ENCODE results near the gene UBN2.

The UBN2 gene

DNA sequence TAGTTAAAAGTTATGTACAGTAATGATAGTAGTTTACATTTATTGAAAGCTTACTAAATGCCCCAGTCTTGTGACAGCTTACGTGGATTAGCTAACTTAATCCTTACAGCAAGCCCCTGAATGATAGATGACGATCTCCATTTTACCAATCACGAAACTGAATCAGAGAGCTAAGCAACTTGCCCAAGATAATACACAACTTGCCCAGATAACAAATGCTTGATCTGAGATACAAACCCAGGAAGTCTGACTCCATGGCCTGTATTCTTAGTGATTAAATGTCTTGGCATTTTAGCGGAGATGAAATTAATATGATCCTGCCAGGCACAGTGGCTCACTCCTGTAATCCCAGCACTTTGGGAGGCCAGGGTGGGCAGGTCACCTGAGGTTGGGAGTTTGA, 63.2 kb downstream of the UBN2 start:
- no peak for DNase-seq (ENCODE audit: extremely low spot score)
- POLR2A ChIA-PET, result no interaction called here
- CTCF ChIA-PET, result no interaction called here
- TF ChIP-seq L3MBTL2 (conservative IDR thresholded peaks at IDR 0.05) (no peak), FOXA1 (IDR thresholded peaks at IDR 0.05) (no peak), FOXM1 (IDR thresholded peaks at IDR 0.05; ENCODE audit: borderline replicate concordance) (no peak), ZNF384 (IDR thresholded peaks at IDR 0.05) (no peak), CTBP1 (IDR thresholded peaks at IDR 0.05; ENCODE audit: borderline replicate concordance) (no peak), NFRKB (IDR thresholded peaks at IDR 0.05) (no peak), SP1 (IDR thresholded peaks at IDR 0.05) (no peak), ELF4 (IDR thresholded peaks at IDR 0.05) (no peak), ARNT (IDR thresholded peaks at IDR 0.05) (no peak), LEF1 (IDR thresholded peaks at IDR 0.05; ENCODE audit: borderline replicate concordance) (no peak), BHLHE40 (IDR thresholded peaks at IDR 0.05; ENCODE audit: borderline replicate concordance) (no peak), FOXK2 (IDR thresholded peaks at IDR 0.05) (no peak), HDGF (IDR thresholded peaks at IDR 0.05; ENCODE audit: borderline replicate concordance) (no peak), TARDBP (IDR thresholded peaks at IDR 0.05) (no peak), SUZ12 (IDR thresholded peaks at IDR 0.05) (no peak)
- TF ChIP-seq, protein P1, sequence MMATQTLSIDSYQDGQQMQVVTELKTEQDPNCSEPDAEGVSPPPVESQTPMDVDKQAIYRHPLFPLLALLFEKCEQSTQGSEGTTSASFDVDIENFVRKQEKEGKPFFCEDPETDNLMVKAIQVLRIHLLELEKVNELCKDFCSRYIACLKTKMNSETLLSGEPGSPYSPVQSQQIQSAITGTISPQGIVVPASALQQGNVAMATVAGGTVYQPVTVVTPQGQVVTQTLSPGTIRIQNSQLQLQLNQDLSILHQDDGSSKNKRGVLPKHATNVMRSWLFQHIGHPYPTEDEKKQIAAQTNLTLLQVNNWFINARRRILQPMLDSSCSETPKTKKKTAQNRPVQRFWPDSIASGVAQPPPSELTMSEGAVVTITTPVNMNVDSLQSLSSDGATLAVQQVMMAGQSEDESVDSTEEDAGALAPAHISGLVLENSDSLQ (IDR thresholded peaks at IDR 0.05), result no peak

DNA sequence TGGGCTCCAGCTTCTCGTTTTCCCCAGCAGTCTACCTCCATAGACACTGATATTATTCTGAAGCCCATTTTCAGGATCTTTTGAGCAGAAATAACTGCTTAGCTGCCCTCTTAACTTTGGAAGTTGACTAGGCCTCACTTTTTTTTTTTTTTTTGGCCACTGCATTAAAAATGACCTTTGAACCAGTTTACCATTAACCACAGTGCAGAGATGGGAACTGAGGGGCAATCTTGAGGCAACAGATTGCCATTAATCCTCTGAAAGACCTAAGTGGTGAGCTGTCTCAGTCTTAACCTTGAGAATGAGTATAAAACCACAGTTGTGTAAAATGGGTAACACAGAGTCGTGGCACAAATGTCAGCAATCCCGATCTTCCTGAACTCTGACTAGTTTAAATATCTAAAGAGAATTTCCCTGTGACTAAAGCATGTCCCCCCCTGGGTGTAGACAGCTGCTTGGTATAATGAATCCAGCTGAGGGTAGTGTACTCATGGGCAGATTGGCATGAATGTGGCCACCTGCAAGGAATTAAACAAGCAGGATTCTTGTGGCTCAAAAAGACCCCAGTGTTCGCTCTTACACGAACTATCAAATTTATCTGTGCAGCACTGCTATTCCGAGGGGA, 64.0 kb downstream of the UBN2 start:
- ChIA-PET CTCF (interaction anchor here (0.6 kb wide), 1 partner anchor 348 kb away, joined by 3 read pairs; no protein-coding TSS in a partner anchor), POLR2A (no interaction called here)
- TF ChIP-seq ZNF384 (IDR thresholded peaks at IDR 0.05) (no peak), L3MBTL2 (conservative IDR thresholded peaks at IDR 0.05) (no peak)
- no peak for DNase-seq (ENCODE audit: extremely low spot score)

DNA sequence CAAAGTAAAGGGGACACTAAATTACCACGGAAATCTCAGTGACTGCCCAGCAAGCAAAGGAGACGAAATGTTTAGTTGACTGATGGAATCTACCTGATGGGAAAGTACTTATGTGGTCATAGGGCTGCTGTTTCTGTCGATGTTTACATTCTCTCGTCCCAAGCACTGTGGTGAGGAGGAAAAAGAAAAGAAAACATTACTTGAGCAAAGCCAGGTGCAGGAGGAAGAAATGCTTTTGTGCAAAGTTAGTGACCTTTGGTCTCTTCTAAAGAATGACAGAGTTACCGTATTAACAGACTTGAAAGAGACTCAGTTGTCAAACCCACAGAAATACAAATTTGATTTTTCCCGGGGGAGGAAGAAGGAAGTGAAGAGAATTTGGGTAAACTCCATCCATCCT, 66.8 kb downstream of the UBN2 start:
- CTCF ChIA-PET, result no interaction called here
- TF ChIP-seq FOXA1 (IDR thresholded peaks at IDR 0.05) (no peak), ZNF384 (IDR thresholded peaks at IDR 0.05) (no peak), SUZ12 (IDR thresholded peaks at IDR 0.05) (no peak), ELF4 (IDR thresholded peaks at IDR 0.05) (no peak), LEF1 (IDR thresholded peaks at IDR 0.05; ENCODE audit: borderline replicate concordance) (no peak), FOXM1 (IDR thresholded peaks at IDR 0.05; ENCODE audit: borderline replicate concordance) (no peak), FOXK2 (IDR thresholded peaks at IDR 0.05) (no peak), ARNT (IDR thresholded peaks at IDR 0.05) (no peak), HDGF (IDR thresholded peaks at IDR 0.05; ENCODE audit: borderline replicate concordance) (no peak), SP1 (IDR thresholded peaks at IDR 0.05) (no peak), L3MBTL2 (conservative IDR thresholded peaks at IDR 0.05) (no peak), BHLHE40 (IDR thresholded peaks at IDR 0.05; ENCODE audit: borderline replicate concordance) (no peak), CTBP1 (IDR thresholded peaks at IDR 0.05; ENCODE audit: borderline replicate concordance) (no peak), TARDBP (IDR thresholded peaks at IDR 0.05) (no peak), NFRKB (IDR thresholded peaks at IDR 0.05) (no peak)
- TF ChIP-seq, protein P1 (IDR thresholded peaks at IDR 0.05), result no peak
- DNase-seq (ENCODE audit: extremely low spot score), result no peak
- POLR2A ChIA-PET, result no interaction called here

DNA sequence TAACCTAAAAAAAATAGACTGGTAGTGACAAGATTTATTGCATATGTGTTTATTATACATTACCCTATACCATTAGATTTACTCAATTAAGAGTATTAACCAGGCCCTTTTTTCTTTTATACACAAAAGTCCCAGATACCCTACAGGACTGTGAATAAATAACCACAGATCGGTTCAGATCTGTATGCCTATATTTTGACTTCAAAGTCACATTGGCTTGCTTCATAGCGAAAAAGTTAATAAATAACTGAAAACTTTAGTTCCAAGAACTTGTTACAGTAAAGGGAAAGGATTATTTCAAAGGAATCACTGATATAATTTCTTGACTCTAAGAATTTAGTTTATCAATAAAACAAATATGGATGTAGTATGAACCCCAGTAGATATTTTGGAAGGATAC, 68.3 kb downstream of the UBN2 start:
- no peak for DNase-seq (ENCODE audit: extremely low spot score)
- CTCF ChIA-PET, result interaction anchor here (0.8 kb wide), 1 partner anchor 135 kb away, joined by 6 read pairs; no protein-coding TSS in a partner anchor
- TF ChIP-seq BHLHE40 (IDR thresholded peaks at IDR 0.05; ENCODE audit: borderline replicate concordance) (no peak), LEF1 (IDR thresholded peaks at IDR 0.05; ENCODE audit: borderline replicate concordance) (no peak), NFRKB (IDR thresholded peaks at IDR 0.05) (no peak), CTBP1 (IDR thresholded peaks at IDR 0.05; ENCODE audit: borderline replicate concordance) (no peak), ARNT (IDR thresholded peaks at IDR 0.05) (no peak), SUZ12 (IDR thresholded peaks at IDR 0.05) (no peak), ZNF384 (IDR thresholded peaks at IDR 0.05) (no peak), L3MBTL2 (conservative IDR thresholded peaks at IDR 0.05) (no peak), FOXM1 (IDR thresholded peaks at IDR 0.05; ENCODE audit: borderline replicate concordance) (no peak), ELF4 (IDR thresholded peaks at IDR 0.05) (no peak), FOXA1 (IDR thresholded peaks at IDR 0.05) (no peak), TARDBP (IDR thresholded peaks at IDR 0.05) (no peak)
- TF ChIP-seq, protein P1 (IDR thresholded peaks at IDR 0.05), result no peak
- POLR2A ChIA-PET, result no interaction called here

DNA sequence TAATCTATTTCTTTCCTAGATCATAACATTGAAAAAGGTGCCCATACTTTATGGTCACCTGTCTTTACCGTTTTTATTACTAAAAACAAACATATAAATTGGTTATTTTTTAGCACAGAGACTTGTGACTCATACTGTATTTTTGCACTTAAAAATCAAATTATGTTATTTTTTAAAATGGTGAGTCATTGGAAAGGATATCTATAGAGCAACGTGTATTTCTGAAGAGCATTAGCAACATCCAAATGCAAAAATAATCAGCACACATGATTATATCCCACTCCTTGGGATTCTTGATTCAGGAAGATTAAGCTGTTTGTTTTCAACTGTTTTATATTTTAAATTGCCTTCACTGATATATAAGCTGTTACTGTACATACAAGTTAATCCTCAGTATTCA, 69.4 kb downstream of the UBN2 start:
- DNase-seq (ENCODE audit: extremely low spot score), result no peak
- CTCF ChIA-PET, result no interaction called here
- POLR2A ChIA-PET, result no interaction called here
- TF ChIP-seq ARNT (IDR thresholded peaks at IDR 0.05) (no peak), ELF4 (IDR thresholded peaks at IDR 0.05) (no peak), FOXA1 (IDR thresholded peaks at IDR 0.05) (no peak), L3MBTL2 (conservative IDR thresholded peaks at IDR 0.05) (no peak), CTBP1 (IDR thresholded peaks at IDR 0.05; ENCODE audit: borderline replicate concordance) (no peak)
- TF ChIP-seq, protein P1 (IDR thresholded peaks at IDR 0.05), result no peak

DNA sequence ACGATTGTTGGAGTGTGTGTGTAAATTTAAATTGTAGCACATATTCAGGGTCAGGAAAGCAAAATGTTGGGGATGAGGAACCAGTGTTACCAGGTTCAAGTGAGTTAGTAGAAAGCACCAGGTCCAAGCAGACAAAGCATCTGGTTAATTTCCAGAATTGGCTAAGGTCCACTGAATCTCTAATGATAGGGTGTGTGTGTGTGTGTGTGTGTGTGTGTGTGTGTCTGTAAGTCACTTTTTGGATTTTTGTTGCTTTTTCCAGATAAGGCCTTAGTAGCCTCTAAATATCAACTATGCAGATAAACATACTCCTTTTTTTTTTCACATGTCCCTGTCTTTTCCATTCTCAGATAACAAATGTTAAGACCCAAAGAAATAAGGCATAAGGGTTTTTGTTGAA, 73.5 kb downstream of the UBN2 start:
- CTCF ChIA-PET, result no interaction called here
- DNase-seq (ENCODE audit: extremely low spot score), result no peak
- POLR2A ChIA-PET, result interaction anchor here (1.2 kb wide), 1 partner anchor 55 kb away, joined by 4 read pairs; the partner anchor contains the start of gene LUC7L2
- TF ChIP-seq TARDBP (IDR thresholded peaks at IDR 0.05) (no peak), SUZ12 (IDR thresholded peaks at IDR 0.05) (no peak), BHLHE40 (IDR thresholded peaks at IDR 0.05; ENCODE audit: borderline replicate concordance) (no peak), ELF4 (IDR thresholded peaks at IDR 0.05) (no peak), ZNF384 (IDR thresholded peaks at IDR 0.05) (no peak), LEF1 (IDR thresholded peaks at IDR 0.05; ENCODE audit: borderline replicate concordance) (no peak), FOXM1 (IDR thresholded peaks at IDR 0.05; ENCODE audit: borderline replicate concordance) (no peak), FOXK2 (IDR thresholded peaks at IDR 0.05) (no peak), FOXA1 (IDR thresholded peaks at IDR 0.05) (no peak), ARNT (IDR thresholded peaks at IDR 0.05) (no peak), NFRKB (IDR thresholded peaks at IDR 0.05) (no peak), SP1 (IDR thresholded peaks at IDR 0.05) (no peak), L3MBTL2 (conservative IDR thresholded peaks at IDR 0.05) (no peak), CTBP1 (IDR thresholded peaks at IDR 0.05; ENCODE audit: borderline replicate concordance) (no peak), HDGF (IDR thresholded peaks at IDR 0.05; ENCODE audit: borderline replicate concordance) (no peak)
- TF ChIP-seq, protein P1 (IDR thresholded peaks at IDR 0.05), result no peak
